ENCODE results near the gene TIGD3. TPM values are rescaled to one million over a fixed set of nuclear protein-coding genes. Genes with fewer than 3 reads are reported as not detected.

TIGD3 gene
- total RNA-seq, 1 experiment from 2014 or later: 3.0 TPM

GRCh38 chr11:65316227-65317024, 38.1 kb upstream of the TIGD3 start:
- Mint-ChIP-seq H3K27ac (ENCODE audit: unreplicated experiment) (peak overlapping the region; percentile 80), H3K9me3 (ENCODE audit: unreplicated experiment) (no peaks in the 10 kb centered on the region), H3K36me3 (ENCODE audit: insufficient read depth, unreplicated experiment) (peaks cover 55% of the 10 kb centered on the region), H3K27me3 (ENCODE audit: insufficient read depth, unreplicated experiment) (no peaks in the 10 kb centered on the region), H3K4me3 (ENCODE audit: unreplicated experiment) (peak overlapping the region; percentile 81), H3K4me1 (ENCODE audit: low read depth, unreplicated experiment) (peaks cover 21% of the 10 kb centered on the region)
- H3K9me3 ChIP-seq: no peaks in the 10 kb centered on the region
- BruUV-seq (replicated peaks): TSS peak; percentile 25
- peaks cover 5% of the 10 kb centered on the region for H3K36me3 ChIP-seq (ENCODE audit: control insufficient read depth, insufficient read depth, low read length)
- POLR2A ChIA-PET: interaction anchor here (1.0 to 3.1 kb wide), 5 partner anchors 22 to 55 kb away, joined by 3 to 81 read pairs (median 5); partner anchors contain the start of gene POLA2
- TF ChIP-seq CTCF (IDR thresholded peaks at IDR 0.05; ENCODE audit: insufficient read depth in 1 of 2, low read depth in 1 of 2, low read length in 1 of 2, severe bottlenecking in 1 of 2, unreplicated experiment in 1 of 2): no peak
- H3K4me3 ChIP-seq (ENCODE audit: low read depth, low read length): peak overlapping the region; percentile 99
- H3K4me1 ChIP-seq: peaks cover 23% of the 10 kb centered on the region
- no peaks in the 10 kb centered on the region for H3K27me3 ChIP-seq (replicated peaks; ENCODE audit: control insufficient read depth, insufficient read depth, low read length)
- intact Hi-C loops (cut with micrococcal nuclease; ENCODE audit: unreplicated experiment): no loop called here
- no peak for DNase-seq
- CTCF ChIA-PET: interaction anchor here (0.7 to 6.5 kb wide), 8 partner anchors 9 to 51 kb away, joined by 3 to 337 read pairs (median 12); partner anchors contain the start of gene DPF2

- no peak for TF ChIP-seq CTCF (IDR thresholded peaks at IDR 0.05; ENCODE audit: insufficient read depth in 1 of 2, low read depth in 1 of 2, low read length in 1 of 2, severe bottlenecking in 1 of 2, unreplicated experiment in 1 of 2)
- Mint-ChIP-seq H3K4me3 (ENCODE audit: unreplicated experiment) (peak overlapping the region; percentile 81), H3K27ac (ENCODE audit: unreplicated experiment) (no peak overlapping the region), H3K27me3 (ENCODE audit: insufficient read depth, unreplicated experiment) (no peaks in the 10 kb centered on the region), H3K9me3 (ENCODE audit: unreplicated experiment) (no peaks in the 10 kb centered on the region), H3K4me1 (ENCODE audit: low read depth, unreplicated experiment) (peaks cover 21% of the 10 kb centered on the region), H3K36me3 (ENCODE audit: insufficient read depth, unreplicated experiment) (peaks cover 62% of the 10 kb centered on the region)
- Histone ChIP-seq H3K9me3 (no peaks in the 10 kb centered on the region), H3K36me3 (ENCODE audit: control insufficient read depth, insufficient read depth, low read length) (peaks cover 8% of the 10 kb centered on the region), H3K4me1 (peaks cover 23% of the 10 kb centered on the region), H3K27me3 (replicated peaks; ENCODE audit: control insufficient read depth, insufficient read depth, low read length) (no peaks in the 10 kb centered on the region), H3K4me3 (ENCODE audit: low read depth, low read length) (no peak overlapping the region)
- intact Hi-C loops (cut with micrococcal nuclease; ENCODE audit: unreplicated experiment): no loop called here
- DNase-seq: no peak
- ChIA-PET POLR2A (interaction anchor here (1.0 to 1.6 kb wide), 4 partner anchors 22 to 56 kb away, joined by 3 to 7 read pairs (median 4); partner anchors contain the start of gene POLA2), CTCF (interaction anchor here (0.7 to 6.5 kb wide), 7 partner anchors 8 to 259 kb away, joined by 3 to 337 read pairs (median 7); partner anchors contain the start of genes DPF2 and EHBP1L1)
- no TSS peak for BruUV-seq (replicated peaks)
These were observed 37.3 kb upstream of the TIGD3 start for GRCh38 chr11:65317025-65317786.

- Histone ChIP-seq H3K4me3 (ENCODE audit: low read depth, low read length) (no peak overlapping the region), H3K36me3 (ENCODE audit: control insufficient read depth, insufficient read depth, low read length) (peaks cover 8% of the 10 kb centered on the region), H3K4me1 (peaks cover 17% of the 10 kb centered on the region), H3K9me3 (no peaks in the 10 kb centered on the region), H3K27me3 (replicated peaks; ENCODE audit: control insufficient read depth, insufficient read depth, low read length) (no peaks in the 10 kb centered on the region)
- no peak overlapping the region for H3K27ac Mint-ChIP-seq (ENCODE audit: unreplicated experiment)
- H3K9me3 Mint-ChIP-seq (ENCODE audit: unreplicated experiment): no peaks in the 10 kb centered on the region
- ChIA-PET CTCF (interaction anchor here (1.2 to 1.3 kb wide), 2 partner anchors 40 to 45 kb away, joined by 4 to 14 read pairs; no protein-coding TSS in a partner anchor), POLR2A (no interaction called here)
- peaks cover 65% of the 10 kb centered on the region for H3K36me3 Mint-ChIP-seq (ENCODE audit: insufficient read depth, unreplicated experiment)
- H3K27me3 Mint-ChIP-seq (ENCODE audit: insufficient read depth, unreplicated experiment): no peaks in the 10 kb centered on the region
- DNase-seq: no peak
- no peak for TF ChIP-seq CTCF (IDR thresholded peaks at IDR 0.05; ENCODE audit: insufficient read depth in 1 of 2, low read depth in 1 of 2, low read length in 1 of 2, severe bottlenecking in 1 of 2, unreplicated experiment in 1 of 2)
- intact Hi-C loops (cut with micrococcal nuclease; ENCODE audit: unreplicated experiment): no loop called here
- H3K4me1 Mint-ChIP-seq (ENCODE audit: low read depth, unreplicated experiment): peaks cover 19% of the 10 kb centered on the region
- no TSS peak for BruUV-seq (replicated peaks)
- no peak overlapping the region for H3K4me3 Mint-ChIP-seq (ENCODE audit: unreplicated experiment)
These were observed 34.0 kb upstream of the TIGD3 start for GRCh38 chr11:65320386-65321075.
